Stimulated activated CD4-positive, alpha-beta T cell treated with anti-CD3 and anti-CD28 coated beads, Interleukin-1b, Interleukin-23, amount 100 ng/mL, for 24 hours (primary cell): ENCODE measurements around the gene UPF2.
"Not testable (repeated sequence)": the region's sequence is repeated elsewhere in the genome, so short reads cannot be mapped to it uniquely, and the experiment has no call there.

Experiments
- DNase-seq, 4 experiments: peaks; one replicate each; pipeline ENCODE4 v3.0.0-alpha.2; 2020; ENCODE audit warnings: low read depth in 4 of 4, low spot score in 1 of 4

UPF2 gene, protein sequence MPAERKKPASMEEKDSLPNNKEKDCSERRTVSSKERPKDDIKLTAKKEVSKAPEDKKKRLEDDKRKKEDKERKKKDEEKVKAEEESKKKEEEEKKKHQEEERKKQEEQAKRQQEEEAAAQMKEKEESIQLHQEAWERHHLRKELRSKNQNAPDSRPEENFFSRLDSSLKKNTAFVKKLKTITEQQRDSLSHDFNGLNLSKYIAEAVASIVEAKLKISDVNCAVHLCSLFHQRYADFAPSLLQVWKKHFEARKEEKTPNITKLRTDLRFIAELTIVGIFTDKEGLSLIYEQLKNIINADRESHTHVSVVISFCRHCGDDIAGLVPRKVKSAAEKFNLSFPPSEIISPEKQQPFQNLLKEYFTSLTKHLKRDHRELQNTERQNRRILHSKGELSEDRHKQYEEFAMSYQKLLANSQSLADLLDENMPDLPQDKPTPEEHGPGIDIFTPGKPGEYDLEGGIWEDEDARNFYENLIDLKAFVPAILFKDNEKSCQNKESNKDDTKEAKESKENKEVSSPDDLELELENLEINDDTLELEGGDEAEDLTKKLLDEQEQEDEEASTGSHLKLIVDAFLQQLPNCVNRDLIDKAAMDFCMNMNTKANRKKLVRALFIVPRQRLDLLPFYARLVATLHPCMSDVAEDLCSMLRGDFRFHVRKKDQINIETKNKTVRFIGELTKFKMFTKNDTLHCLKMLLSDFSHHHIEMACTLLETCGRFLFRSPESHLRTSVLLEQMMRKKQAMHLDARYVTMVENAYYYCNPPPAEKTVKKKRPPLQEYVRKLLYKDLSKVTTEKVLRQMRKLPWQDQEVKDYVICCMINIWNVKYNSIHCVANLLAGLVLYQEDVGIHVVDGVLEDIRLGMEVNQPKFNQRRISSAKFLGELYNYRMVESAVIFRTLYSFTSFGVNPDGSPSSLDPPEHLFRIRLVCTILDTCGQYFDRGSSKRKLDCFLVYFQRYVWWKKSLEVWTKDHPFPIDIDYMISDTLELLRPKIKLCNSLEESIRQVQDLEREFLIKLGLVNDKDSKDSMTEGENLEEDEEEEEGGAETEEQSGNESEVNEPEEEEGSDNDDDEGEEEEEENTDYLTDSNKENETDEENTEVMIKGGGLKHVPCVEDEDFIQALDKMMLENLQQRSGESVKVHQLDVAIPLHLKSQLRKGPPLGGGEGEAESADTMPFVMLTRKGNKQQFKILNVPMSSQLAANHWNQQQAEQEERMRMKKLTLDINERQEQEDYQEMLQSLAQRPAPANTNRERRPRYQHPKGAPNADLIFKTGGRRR

DNA sequence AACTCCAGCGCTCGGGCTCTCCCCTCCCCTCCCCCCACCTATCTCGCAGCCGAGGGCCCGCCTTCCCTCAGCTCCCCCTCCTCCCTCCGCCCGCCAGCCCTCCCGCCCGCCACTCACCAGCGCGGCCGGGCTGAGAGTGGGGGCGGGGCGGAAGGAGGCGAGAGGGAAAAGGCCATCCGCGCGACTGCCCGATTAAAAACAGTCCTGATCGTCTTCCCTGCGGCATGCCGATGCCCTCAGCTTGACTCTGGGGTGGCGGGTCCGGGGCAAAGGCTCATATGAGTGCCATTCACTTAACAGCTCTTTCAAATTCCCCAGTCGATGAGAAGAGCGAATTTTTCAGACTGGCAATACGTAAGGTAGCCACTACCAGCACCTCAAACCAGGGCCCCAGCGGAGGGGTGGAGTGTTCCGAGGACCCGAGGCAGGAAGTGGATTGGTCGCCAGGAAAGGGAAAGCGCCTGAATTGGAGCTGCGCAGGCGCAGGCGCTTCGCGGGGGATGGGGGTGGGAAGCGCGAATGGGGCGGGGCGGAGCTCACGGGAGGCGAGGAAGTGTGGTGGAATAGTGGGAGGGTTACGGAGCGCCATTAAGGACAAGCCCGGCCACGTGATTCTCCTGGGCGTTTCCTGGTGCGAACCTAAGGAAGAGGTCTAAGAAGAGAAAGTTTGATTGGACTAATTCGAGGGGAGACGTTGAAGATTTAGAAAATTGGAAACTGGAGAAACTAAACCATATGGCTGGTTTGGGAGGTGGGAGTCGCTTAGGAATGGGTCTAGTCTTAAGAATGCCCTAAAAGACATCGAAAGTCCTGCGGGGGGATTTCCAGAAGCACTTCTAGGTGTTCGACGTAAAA is at the start of gene UPF2:
UPF2 (minus strand) TSS at position 13 of the 855 bp plus-strand sequence. CDS start 7,386 bp downstream, outside the sequence.
- DNase-seq = peak; percentile 94 to 99 (median 96)

DNA sequence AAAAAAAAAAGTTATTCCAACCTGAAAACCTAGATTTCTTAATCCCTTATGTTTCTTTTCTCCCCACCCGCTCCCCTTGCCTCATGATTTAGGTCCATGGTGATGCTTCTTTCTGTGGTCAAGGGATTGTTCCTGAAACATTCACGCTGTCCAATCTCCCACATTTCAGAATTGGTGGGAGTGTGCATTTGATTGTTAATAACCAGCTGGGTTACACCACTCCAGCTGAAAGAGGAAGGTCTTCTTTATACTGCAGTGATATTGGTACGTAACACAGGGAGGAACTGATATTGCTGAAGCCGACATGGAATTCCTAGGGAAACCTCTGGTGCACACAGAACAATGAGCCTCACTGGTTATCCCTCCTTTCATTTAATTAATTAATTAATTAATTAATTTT is 48.8 kb upstream of the UPF2 start:
- no peak for DNase-seq

DNA sequence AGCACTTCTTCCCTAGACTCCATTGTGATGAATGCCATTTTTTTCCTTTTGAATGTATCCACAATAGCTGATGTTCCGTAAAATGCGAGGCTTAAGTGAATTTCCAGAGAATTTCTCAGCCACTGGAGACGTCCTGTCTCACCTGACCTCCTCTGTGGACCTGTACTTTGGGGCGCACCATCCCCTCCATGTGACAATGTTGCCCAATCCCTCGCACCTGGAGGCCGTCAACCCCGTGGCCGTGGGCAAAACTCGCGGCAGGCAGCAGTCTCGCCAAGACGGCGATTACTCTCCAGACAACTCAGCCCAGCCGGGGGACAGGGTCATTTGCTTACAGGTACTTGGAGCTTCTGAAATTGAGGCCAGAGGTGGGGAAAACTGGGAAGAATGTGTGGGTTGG is 46.3 kb upstream of the UPF2 start:
- no peak for DNase-seq

GRCh38 chr10:12081879-12082557 is 39.4 kb upstream of the UPF2 start:
- no peak for DNase-seq

DNA sequence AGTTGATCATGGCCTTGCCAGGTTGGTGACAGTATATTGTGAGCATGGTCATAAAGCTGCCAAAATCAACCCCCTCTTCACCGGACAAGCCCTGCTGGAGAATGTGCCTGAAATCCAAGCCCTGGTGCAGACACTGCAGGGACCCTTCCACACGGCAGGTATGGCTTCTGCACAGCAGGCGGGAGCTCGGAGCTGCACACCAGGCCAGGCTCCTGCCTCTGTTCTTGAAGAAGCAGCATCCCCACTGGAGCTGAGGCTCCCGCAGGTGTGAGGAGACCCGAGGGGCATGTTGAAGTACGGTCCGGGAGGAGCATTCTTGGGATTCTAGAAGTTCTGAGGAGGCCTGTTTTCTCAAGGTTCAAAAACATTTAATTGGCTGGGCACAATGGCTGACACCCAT is 38.9 kb upstream of the UPF2 start:
- no peak for DNase-seq

GRCh38 chr10:12077580-12078180 is 35.1 kb upstream of the UPF2 start:
- no peak for DNase-seq

DNA sequence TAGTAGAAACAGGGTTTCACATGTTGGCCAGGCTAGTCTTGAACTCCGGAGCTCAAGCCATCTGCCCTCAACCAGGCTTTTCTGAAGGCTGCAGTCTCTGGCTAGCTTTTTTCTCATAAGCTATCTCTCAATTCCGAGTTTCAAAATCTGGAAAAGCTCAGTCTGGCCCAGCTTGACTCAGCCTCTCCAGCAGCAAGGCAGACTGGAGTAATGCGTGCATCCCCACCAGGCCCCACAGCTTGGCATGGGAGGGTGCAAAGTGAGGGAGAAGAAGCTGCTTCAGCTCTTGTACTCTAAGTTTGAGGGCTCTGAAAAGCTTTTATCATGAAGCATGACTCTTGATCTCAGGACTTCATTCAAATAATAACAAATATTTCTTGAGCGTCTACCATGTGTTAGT is 30.9 kb upstream of the UPF2 start:
- no peak for DNase-seq

- not testable (repeated sequence) for DNase-seq
Observed at GRCh38 chr10:12071441-12071840, 28.8 kb upstream of the UPF2 start.

GRCh38 chr10:12068449-12069269 is 26.1 kb upstream of the UPF2 start, which contains the start of gene DHTKD1:
Gene DHTKD1, plus strand, starts transcription at chr10:12068954. Its CDS starts 80 bp downstream, at chr10:12069034.
- peak; percentile 97 to 99 (median 98) for DNase-seq

- DNase-seq = no peak
Observed at GRCh38 chr10:12067336-12067735, 24.7 kb upstream of the UPF2 start.

- DNase-seq = no peak
Observed at GRCh38 chr10:12063483-12063818, 20.8 kb upstream of the UPF2 start.

DNA sequence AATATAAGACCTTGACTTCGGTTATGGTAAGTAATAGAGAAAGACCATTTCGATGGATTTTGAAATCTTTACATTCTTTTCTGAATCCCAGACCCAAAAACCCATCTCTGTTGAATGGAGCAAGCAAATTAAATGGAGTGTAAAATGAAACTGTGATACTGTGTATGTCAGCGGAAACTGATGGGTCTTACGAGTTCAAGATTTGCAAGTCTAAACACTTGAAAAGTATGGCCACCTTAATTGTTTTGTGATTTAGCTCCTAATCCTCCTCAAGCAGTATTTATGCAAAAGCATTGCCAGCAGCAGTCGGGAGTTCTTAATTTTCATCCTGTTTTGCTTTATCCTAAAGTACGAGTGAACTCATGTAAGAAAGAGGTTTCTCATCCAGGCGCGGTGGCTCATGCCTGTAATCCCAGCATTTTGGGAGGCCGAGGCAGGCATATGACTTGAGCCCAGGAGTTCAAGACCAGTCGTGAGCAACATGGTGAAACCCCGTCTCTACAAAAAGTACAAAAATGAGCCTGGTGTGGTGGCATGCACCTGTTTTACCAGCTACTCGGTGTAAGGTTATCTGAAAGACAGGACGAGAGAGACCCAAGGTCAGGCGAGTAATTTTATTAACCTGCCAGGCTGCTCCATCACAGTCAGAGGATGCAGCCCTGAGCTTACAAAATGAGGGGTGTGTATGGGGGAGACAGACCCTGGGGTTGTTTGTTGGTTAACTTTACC is 20.3 kb upstream of the UPF2 start:
- DNase-seq = no peak

- DNase-seq = no peak
Observed at GRCh38 chr10:12061124-12061523, 18.5 kb upstream of the UPF2 start.

GRCh38 chr10:12056748-12057147 is 14.1 kb upstream of the UPF2 start:
- DNase-seq = no peak

GRCh38 chr10:12055732-12056131 is 13.1 kb upstream of the UPF2 start:
- no peak for DNase-seq

DNA sequence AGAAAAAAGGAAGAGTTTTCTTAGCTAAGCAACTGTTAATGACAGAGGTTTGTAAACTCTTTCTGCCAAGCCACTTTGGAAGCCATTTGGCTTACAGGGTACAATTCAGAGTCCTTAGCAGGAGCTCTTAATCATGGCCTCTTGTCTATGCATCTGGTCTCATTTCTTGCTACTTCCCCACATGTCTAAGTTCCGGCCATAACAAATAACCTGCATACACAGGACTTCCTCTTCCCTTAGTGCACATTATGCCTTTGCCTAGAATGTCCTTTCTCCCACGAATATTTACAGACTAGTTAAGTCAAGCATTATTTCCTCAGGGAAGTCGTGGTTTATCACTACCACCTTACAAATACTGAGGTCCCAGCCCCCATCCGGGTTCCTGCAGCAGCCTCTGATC is 8.6 kb upstream of the UPF2 start:
- DNase-seq = no peak

DNA sequence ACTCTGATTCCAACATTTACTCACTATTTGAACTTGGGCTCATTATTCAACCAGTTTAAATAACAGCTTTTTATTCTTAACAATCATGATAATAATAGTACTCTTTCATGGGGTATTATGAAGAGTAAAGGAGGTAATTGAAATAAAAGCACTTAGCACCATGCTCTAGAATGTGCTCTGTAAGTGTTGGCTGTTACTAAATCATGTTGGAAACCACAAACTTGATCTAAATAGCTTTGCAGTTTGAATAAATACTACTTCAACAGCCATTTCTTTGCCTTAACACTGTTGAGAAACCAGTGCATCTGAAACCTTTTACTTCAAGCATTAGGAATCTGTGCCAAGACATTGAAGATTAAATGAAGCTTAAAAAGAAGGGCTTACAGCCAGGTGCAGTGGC is 7.9 kb upstream of the UPF2 start:
- no peak for DNase-seq

DNA sequence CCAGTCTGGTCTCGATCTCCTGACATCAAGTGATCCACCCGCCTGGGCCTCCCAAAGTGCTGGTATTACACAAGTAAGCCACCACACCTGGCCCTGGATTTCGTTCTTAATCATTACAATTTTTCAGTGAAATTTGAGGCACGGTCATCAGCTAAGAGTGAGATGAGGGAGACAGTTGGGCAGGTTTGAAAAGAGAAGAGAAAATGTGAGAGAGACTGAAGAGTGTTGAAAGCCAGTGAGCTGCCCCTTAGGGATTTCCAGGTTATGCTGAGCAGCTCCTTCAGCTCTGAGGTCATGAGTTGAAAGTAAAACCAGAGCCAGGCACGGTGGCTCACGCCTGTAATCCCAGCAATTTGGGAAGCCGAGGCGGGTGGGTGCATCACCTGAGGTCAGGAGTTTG is 5.9 kb upstream of the UPF2 start:
- DNase-seq = no peak
